ENCODE results near the gene CLDN18. TPM values are rescaled to one million over a fixed set of nuclear protein-coding genes. Genes with fewer than 3 reads are reported as not detected.

Gene CLDN18
- total and polyA plus RNA-seq, 2 of the 8 experiments (the other 6 are each of a cell fraction or from before 2014, with no cell fraction given) = not detected

- TF ChIP-seq CBX5 (IDR thresholded peaks at IDR 0.05; ENCODE audit: low read depth, low read length) = no peak
- no peak for TF ChIP-seq SP1 (IDR thresholded peaks at IDR 0.05; ENCODE audit: low read depth, low read length)
- TF ChIP-seq TBP (IDR thresholded peaks at IDR 0.05; ENCODE audit: low read depth, low read length) = no peak
- no peak for TF ChIP-seq YY1 (IDR thresholded peaks at IDR 0.05; ENCODE audit: low read depth, low read length)
- TF ChIP-seq RAD21 (IDR thresholded peaks at IDR 0.05 in 1 of 2, conservative IDR thresholded peaks at IDR 0.05 in 1 of 2; ENCODE audit: low read depth in 2 of 2, low read length in 2 of 2) = no peak
- no peak for TF ChIP-seq SIX5 (IDR thresholded peaks at IDR 0.05; ENCODE audit: low read depth, low read length)
- TF ChIP-seq BACH1 (IDR thresholded peaks at IDR 0.05; ENCODE audit: low read length) = no peak
- no peak for TF ChIP-seq ASH2L (IDR thresholded peaks at IDR 0.05; ENCODE audit: low read length)
- TF ChIP-seq, protein P1, sequence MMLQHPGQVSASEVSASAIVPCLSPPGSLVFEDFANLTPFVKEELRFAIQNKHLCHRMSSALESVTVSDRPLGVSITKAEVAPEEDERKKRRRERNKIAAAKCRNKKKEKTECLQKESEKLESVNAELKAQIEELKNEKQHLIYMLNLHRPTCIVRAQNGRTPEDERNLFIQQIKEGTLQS (IDR thresholded peaks at IDR 0.05; ENCODE audit: insufficient read depth, low read depth, low read length) = no peak
- no peak for TF ChIP-seq CBX8 (IDR thresholded peaks at IDR 0.05; ENCODE audit: borderline replicate concordance, low read depth, low read length)
These were observed 6.1 kb downstream of the CLDN18 start (continued) for GRCh38 chr3:138016065-138016464.
